ENCODE data around the gene PHF24.

Gene PHF24

GRCh38 chr9:35026671-35027070 is 68.6 kb downstream of the PHF24 start (continued):
- no peak for TF ChIP-seq ZBTB20 (tag by site-specific recombination; IDR thresholded peaks at IDR 0.05)

- ChIA-PET CTCF (interaction anchor here (0.8 to 1.6 kb wide), 4 partner anchors 12 to 312 kb away, joined by 3 to 6 read pairs (median 5); no protein-coding TSS in a partner anchor), POLR2A (no interaction called here)
- Histone ChIP-seq H3K9me3 (ENCODE audit: control insufficient read depth, insufficient read depth, low read depth, low read length) (no peaks in the 10 kb centered on the region), H3K4me1 (ENCODE audit: control insufficient read depth, insufficient read depth, low read length) (no peaks in the 10 kb centered on the region), H3K36me3 (ENCODE audit: control insufficient read depth in 2 of 2, insufficient read depth in 1 of 2, low read length in 2 of 2) (no peaks in the 10 kb centered on the region), H3K4me3 (ENCODE audit: low read depth, low read length) (no peak overlapping the region), H3K27ac (ENCODE audit: extremely low read depth, low read depth, low read length) (no peak overlapping the region)
- TF ChIP-seq ZNF132 (tag by site-specific recombination; IDR thresholded peaks at IDR 0.05; ENCODE audit: borderline replicate concordance) (no peak), ZNF521 (tag by site-specific recombination; IDR thresholded peaks at IDR 0.05) (no peak), KLF7 (tag by site-specific recombination; IDR thresholded peaks at IDR 0.05; ENCODE audit: borderline replicate concordance) (no peak), ZNF747 (tag by site-specific recombination; IDR thresholded peaks at IDR 0.05) (no peak), PRDM10 (tag by site-specific recombination; IDR thresholded peaks at IDR 0.05) (no peak), MZF1 (tag by site-specific recombination; IDR thresholded peaks at IDR 0.05; ENCODE audit: borderline replicate concordance) (no peak), ZNF248 (tag by site-specific recombination; IDR thresholded peaks at IDR 0.05) (no peak), ZNF140 (tag by site-specific recombination; IDR thresholded peaks at IDR 0.05) (no peak), SP3 (tag by site-specific recombination; IDR thresholded peaks at IDR 0.05) (no peak), ZNF211 (tag by site-specific recombination; IDR thresholded peaks at IDR 0.05; ENCODE audit: low read depth) (no peak)
These were observed 69.3 kb downstream of the PHF24 start for GRCh38 chr9:35027374-35027773.

GRCh38 chr9:35027860-35028259 is 69.8 kb downstream of the PHF24 start:
- TF ChIP-seq ZNF48 (tag by site-specific recombination; IDR thresholded peaks at IDR 0.05) (no peak), ZNF311 (tag by site-specific recombination; IDR thresholded peaks at IDR 0.05; ENCODE audit: borderline replicate concordance) (no peak), ZNF114 (tag by site-specific recombination; IDR thresholded peaks at IDR 0.05) (no peak), ZNF558 (tag by site-specific recombination; IDR thresholded peaks at IDR 0.05) (no peak), ZBTB20 (tag by site-specific recombination; IDR thresholded peaks at IDR 0.05) (no peak), ZBTB11 (tag by site-specific recombination; conservative IDR thresholded peaks at IDR 0.05; ENCODE audit: low read depth) (no peak), KLF1 (tag by site-specific recombination; IDR thresholded peaks at IDR 0.05) (no peak), ZEB2 (tag by site-specific recombination; IDR thresholded peaks at IDR 0.05) (no peak)
- POLR2A ChIA-PET = no interaction called here
- H3K4me3 ChIP-seq (ENCODE audit: low read depth, low read length) = no peak overlapping the region
- H3K36me3 ChIP-seq (ENCODE audit: control insufficient read depth in 2 of 2, insufficient read depth in 1 of 2, low read length in 2 of 2) = no peaks in the 10 kb centered on the region
- H3K9me3 ChIP-seq (ENCODE audit: control insufficient read depth, insufficient read depth, low read depth, low read length) = no peaks in the 10 kb centered on the region
- CTCF ChIA-PET = interaction anchor here (0.5 to 2.3 kb wide), 7 partner anchors 23 to 313 kb away, joined by 3 to 6 read pairs (median 4); partner anchors contain the start of gene DNAJB5
- H3K27ac ChIP-seq (ENCODE audit: extremely low read depth, low read depth, low read length) = no peak overlapping the region
- H3K4me1 ChIP-seq (ENCODE audit: control insufficient read depth, insufficient read depth, low read length) = no peaks in the 10 kb centered on the region
